ENCODE results near the gene GRAMD4. TPM values are rescaled to one million over a fixed set of nuclear protein-coding genes. Genes with fewer than 3 reads are reported as not detected.

Gene GRAMD4
- total and polyA plus RNA-seq, 2 experiments from 2014 or later, result 2.9 to 10.6 TPM

DNA sequence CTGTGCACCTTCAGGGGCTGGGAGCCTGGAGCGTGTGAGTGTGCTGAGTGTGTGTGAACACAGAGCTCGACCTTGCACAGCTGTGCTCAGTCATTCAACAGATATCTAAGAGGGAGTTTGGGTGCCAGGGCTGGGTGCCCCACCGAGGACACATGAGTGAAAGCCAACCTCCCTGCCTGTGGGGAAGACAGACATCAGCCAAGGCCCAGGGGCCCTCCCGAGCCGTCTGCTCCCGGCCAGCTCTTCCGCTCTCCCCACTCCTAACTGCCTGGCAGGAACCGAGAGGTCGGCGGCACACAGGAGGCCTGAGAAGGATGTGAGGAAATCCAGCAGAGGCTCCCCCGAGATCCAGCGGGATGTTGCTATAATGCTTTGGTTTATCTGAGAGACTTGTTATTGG, 85.9 kb downstream of the GRAMD4 start:
- H3K36me3 ChIP-seq (ENCODE audit: low read depth), result peaks cover 7% of the 10 kb centered on the region; the same call in 1 of the 2 replicates
- no peaks in the 10 kb centered on the region for H3F3A ChIP-seq (ENCODE audit: insufficient read depth)
- WGBS, 2 experiments (ENCODE audit: low coverage in 1 of 2, low lambda C conversion rate in 2 of 2, missing lambda C conversion rate in 2 of 2), result 95 to 96% methylated on average over 12 of the region's 12 CpGs
- H3K9me3 ChIP-seq (ENCODE audit: low read depth), result no peaks in the 10 kb centered on the region
- no peaks in the 10 kb centered on the region for H4K20me1 ChIP-seq (ENCODE audit: insufficient read depth)
- no peaks in the 10 kb centered on the region for H3K27me3 ChIP-seq (replicated peaks; ENCODE audit: insufficient read depth)
- H3K79me2 ChIP-seq (ENCODE audit: insufficient read depth), result no peaks in the 10 kb centered on the region
- no peak overlapping the region for H3K4me2 ChIP-seq (ENCODE audit: unreplicated experiment)
- no peak overlapping the region for H3K4me3 ChIP-seq
- in situ Hi-C loops (cut with MboI), result no loop called here
- TF ChIP-seq EZH2 (IDR thresholded peaks at IDR 0.05; ENCODE audit: insufficient read depth, poor library complexity, severe bottlenecking) (no peak), EZH2phosphoT487 (IDR thresholded peaks at IDR 0.05; ENCODE audit: insufficient read depth, low read depth) (no peak)
- no peak for DNase-seq
- H2AFZ ChIP-seq, result no peak overlapping the region
- H3K4me1 ChIP-seq (ENCODE audit: insufficient read depth), result no peaks in the 10 kb centered on the region
- H3K9me2 ChIP-seq (ENCODE audit: insufficient read depth), result no peaks in the 10 kb centered on the region
- no peak overlapping the region for H3K9ac ChIP-seq
- H3K27ac ChIP-seq, result no peak overlapping the region

GRCh38 chr22:46707305-46707704, 87.1 kb downstream of the GRAMD4 start:
- H3F3A ChIP-seq (ENCODE audit: insufficient read depth), result peaks cover 4% of the 10 kb centered on the region; the same call in 1 of the 2 replicates
- no peak for TF ChIP-seq EZH2phosphoT487 (IDR thresholded peaks at IDR 0.05; ENCODE audit: insufficient read depth, low read depth)
- TF ChIP-seq EZH2 (IDR thresholded peaks at IDR 0.05; ENCODE audit: insufficient read depth, poor library complexity, severe bottlenecking), result no peak
- no peak overlapping the region for H3K27ac ChIP-seq
- H3K4me3 ChIP-seq, result no peak overlapping the region
- no peaks in the 10 kb centered on the region for H3K9me3 ChIP-seq (ENCODE audit: low read depth)
- H3K36me3 ChIP-seq (ENCODE audit: low read depth), result peaks cover 18% of the 10 kb centered on the region
- H3K4me2 ChIP-seq (ENCODE audit: unreplicated experiment), result no peak overlapping the region
- no peaks in the 10 kb centered on the region for H3K27me3 ChIP-seq (replicated peaks; ENCODE audit: insufficient read depth)
- 88 to 100% methylated on average over 9 to 13 of the region's 13 CpGs for WGBS, 2 experiments (ENCODE audit: low coverage in 1 of 2, low lambda C conversion rate in 2 of 2, missing lambda C conversion rate in 2 of 2)
- H4K20me1 ChIP-seq (ENCODE audit: insufficient read depth), result no peaks in the 10 kb centered on the region
- in situ Hi-C loops (cut with MboI), result no loop called here
- no peak overlapping the region for H2AFZ ChIP-seq
- DNase-seq, result no peak
- H3K4me1 ChIP-seq (ENCODE audit: insufficient read depth), result no peaks in the 10 kb centered on the region
- H3K9me2 ChIP-seq (ENCODE audit: insufficient read depth), result no peaks in the 10 kb centered on the region
- H3K79me2 ChIP-seq (ENCODE audit: insufficient read depth), result peaks cover 9% of the 10 kb centered on the region; the same call in 1 of the 2 replicates
- no peak overlapping the region for H3K9ac ChIP-seq

DNA sequence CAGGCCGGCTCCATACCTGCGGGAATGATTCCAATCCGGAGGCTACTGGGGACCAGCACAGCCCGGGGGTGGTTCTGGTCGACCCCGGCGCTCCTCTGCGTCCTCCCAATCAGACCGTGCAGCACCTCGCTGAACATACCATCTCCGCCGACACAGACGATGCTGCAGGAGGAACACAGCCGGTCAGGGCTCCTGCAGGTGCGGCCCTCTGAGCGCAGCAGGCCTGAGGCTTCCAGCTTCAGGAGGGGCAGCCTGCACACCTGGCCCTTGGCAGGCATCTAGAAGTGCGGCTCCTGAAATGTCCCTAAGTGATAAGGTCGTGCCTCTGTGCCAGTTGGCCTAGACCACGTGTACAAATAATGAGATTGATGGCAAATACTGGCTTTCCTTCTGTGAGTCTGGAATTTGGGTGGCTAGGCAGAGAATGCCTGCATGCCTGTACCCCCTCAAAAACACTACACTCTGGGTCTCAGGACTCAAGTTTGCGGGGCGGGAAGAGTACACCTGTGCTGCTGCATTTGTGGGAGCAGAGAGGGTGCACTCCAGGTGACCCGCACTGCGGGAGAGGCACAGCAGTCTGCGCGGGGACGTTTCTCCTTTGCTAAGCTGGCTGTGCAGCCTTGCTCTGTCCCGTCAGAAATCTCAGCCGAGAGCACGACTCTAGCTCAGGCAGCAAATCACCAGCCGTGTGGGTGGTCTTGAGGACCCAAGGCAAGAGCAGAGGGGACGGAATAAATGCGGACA, 87.8 kb downstream of the GRAMD4 start:
- no peak overlapping the region for H2AFZ ChIP-seq
- in situ Hi-C loops (cut with MboI), result no loop called here
- no peaks in the 10 kb centered on the region for H3K27me3 ChIP-seq (replicated peaks; ENCODE audit: insufficient read depth)
- no peak overlapping the region for H3K27ac ChIP-seq
- H3K79me2 ChIP-seq (ENCODE audit: insufficient read depth), result peaks cover 10% of the 10 kb centered on the region; the same call in 1 of the 2 replicates
- peaks cover 4% of the 10 kb centered on the region; the same call in 1 of the 2 replicates for H3F3A ChIP-seq (ENCODE audit: insufficient read depth)
- H3K9me3 ChIP-seq (ENCODE audit: low read depth), result no peaks in the 10 kb centered on the region
- no peak overlapping the region for H3K9ac ChIP-seq
- no peaks in the 10 kb centered on the region for H4K20me1 ChIP-seq (ENCODE audit: insufficient read depth)
- peaks cover 23% of the 10 kb centered on the region for H3K36me3 ChIP-seq (ENCODE audit: low read depth)
- no peak overlapping the region for H3K4me3 ChIP-seq
- H3K4me2 ChIP-seq (ENCODE audit: unreplicated experiment), result no peak overlapping the region
- no peaks in the 10 kb centered on the region for H3K4me1 ChIP-seq (ENCODE audit: insufficient read depth)
- 94 to 97% methylated on average over 30 to 32 of the region's 32 CpGs for WGBS, 2 experiments (ENCODE audit: low coverage in 1 of 2, low lambda C conversion rate in 2 of 2, missing lambda C conversion rate in 2 of 2)
- DNase-seq, result no peak
- no peaks in the 10 kb centered on the region for H3K9me2 ChIP-seq (ENCODE audit: insufficient read depth)
- TF ChIP-seq EZH2phosphoT487 (IDR thresholded peaks at IDR 0.05; ENCODE audit: insufficient read depth, low read depth) (no peak), EZH2 (IDR thresholded peaks at IDR 0.05; ENCODE audit: insufficient read depth, poor library complexity, severe bottlenecking) (no peak)

GRCh38 chr22:46708766-46709330, 88.7 kb downstream of the GRAMD4 start:
- Histone ChIP-seq H3K79me2 (ENCODE audit: insufficient read depth) (peaks cover 15% of the 10 kb centered on the region; the same call in 1 of the 2 replicates), H3K4me1 (ENCODE audit: insufficient read depth) (no peaks in the 10 kb centered on the region), H3K27me3 (replicated peaks; ENCODE audit: insufficient read depth) (no peaks in the 10 kb centered on the region), H4K20me1 (ENCODE audit: insufficient read depth) (no peaks in the 10 kb centered on the region), H3K27ac (no peak overlapping the region), H3K36me3 (ENCODE audit: low read depth) (peaks cover 24% of the 10 kb centered on the region), H3K9ac (no peak overlapping the region), H3K9me3 (ENCODE audit: low read depth) (no peaks in the 10 kb centered on the region), H3K4me2 (ENCODE audit: unreplicated experiment) (no peak overlapping the region), H3F3A (ENCODE audit: insufficient read depth) (peaks cover 4% of the 10 kb centered on the region; the same call in 1 of the 2 replicates), H3K9me2 (ENCODE audit: insufficient read depth) (no peaks in the 10 kb centered on the region), H2AFZ (no peak overlapping the region), H3K4me3 (no peak overlapping the region)
- TF ChIP-seq EZH2phosphoT487 (IDR thresholded peaks at IDR 0.05; ENCODE audit: insufficient read depth, low read depth), result no peak
- DNase-seq, result no peak
- 79 to 84% methylated on average over 16 to 17 of the region's 17 CpGs for WGBS, 2 experiments (ENCODE audit: low coverage in 1 of 2, low lambda C conversion rate in 2 of 2, missing lambda C conversion rate in 2 of 2)
- in situ Hi-C loops (cut with MboI), result no loop called here
